ENCODE results near the gene ULBP2.
"Not testable (repeated sequence)": the region's sequence is repeated elsewhere in the genome, so short reads cannot be mapped to it uniquely, and the experiment has no call there.

DNA sequence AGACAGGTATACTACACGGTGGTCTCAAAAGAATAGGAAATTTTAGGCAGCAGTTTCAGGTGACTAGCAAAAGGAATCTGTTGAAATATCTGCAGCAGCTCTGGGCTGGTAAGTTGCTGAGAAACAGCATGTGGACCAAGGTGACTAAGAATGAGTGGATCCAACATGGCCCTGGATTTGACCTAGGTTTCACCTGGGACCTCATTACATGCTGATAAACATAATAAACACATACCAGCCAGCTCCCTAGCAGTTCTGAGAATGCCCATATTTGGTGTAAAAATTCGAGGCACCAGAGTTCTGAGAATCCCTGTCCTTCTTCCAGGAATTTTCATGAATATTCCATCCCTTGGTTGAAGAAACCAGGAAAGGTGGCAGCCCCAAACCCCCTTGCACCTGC, 11.6 kb downstream of the ULBP2 start:
- TF ChIP-seq EZH2 (IDR thresholded peaks at IDR 0.05; ENCODE audit: borderline replicate concordance, low read length), result not testable (repeated sequence)
- TF ChIP-seq, protein P1, sequence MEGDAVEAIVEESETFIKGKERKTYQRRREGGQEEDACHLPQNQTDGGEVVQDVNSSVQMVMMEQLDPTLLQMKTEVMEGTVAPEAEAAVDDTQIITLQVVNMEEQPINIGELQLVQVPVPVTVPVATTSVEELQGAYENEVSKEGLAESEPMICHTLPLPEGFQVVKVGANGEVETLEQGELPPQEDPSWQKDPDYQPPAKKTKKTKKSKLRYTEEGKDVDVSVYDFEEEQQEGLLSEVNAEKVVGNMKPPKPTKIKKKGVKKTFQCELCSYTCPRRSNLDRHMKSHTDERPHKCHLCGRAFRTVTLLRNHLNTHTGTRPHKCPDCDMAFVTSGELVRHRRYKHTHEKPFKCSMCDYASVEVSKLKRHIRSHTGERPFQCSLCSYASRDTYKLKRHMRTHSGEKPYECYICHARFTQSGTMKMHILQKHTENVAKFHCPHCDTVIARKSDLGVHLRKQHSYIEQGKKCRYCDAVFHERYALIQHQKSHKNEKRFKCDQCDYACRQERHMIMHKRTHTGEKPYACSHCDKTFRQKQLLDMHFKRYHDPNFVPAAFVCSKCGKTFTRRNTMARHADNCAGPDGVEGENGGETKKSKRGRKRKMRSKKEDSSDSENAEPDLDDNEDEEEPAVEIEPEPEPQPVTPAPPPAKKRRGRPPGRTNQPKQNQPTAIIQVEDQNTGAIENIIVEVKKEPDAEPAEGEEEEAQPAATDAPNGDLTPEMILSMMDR (conservative IDR thresholded peaks at IDR 0.05 in 1 of 2, IDR thresholded peaks at IDR 0.05 in 1 of 2; ENCODE audit: extremely low read depth in 1 of 2, insufficient read depth in 1 of 2, low read depth in 1 of 2, low read length in 2 of 2), result not testable (repeated sequence)
